Heart right ventricle (tissue), 16 donors: ENCODE measurements around the gene RNF114. TPM values are rescaled to one million over a fixed set of nuclear protein-coding genes. Genes with fewer than 3 reads are reported as not detected.

ENCODE experiments used
- ATAC-seq, 8 donors: fragments of 200-7000 bp; cut with Tn5 transposase; one replicate each; pipeline ENCODE4 v1.9.1; 2020; ENCODE audit warnings: mild to moderate bottlenecking in 8 of 8, moderate library complexity in 8 of 8, moderate number of reproducible peaks in 1 of 8
- DNase-seq, 2 donors: peaks; one replicate each; pipeline ENCODE4 v3.0.0-alpha.2; 2020
- H3K27ac ChIP-seq, 10 donors: fragments of 200-600 bp; sonication (generic) in 2 of 10; one replicate each; pipeline versions ENCODE4 v1.5.0 to v1.8.0; 2020 to 2022; ENCODE audit warnings: mild to moderate bottlenecking in 3 of 10
- H3K27me3 ChIP-seq, 7 donors: fragments of 200-600 bp; one replicate each; pipeline ENCODE4 v1.8.0; 2021 to 2022; ENCODE audit warnings: mild to moderate bottlenecking in 2 of 7
- H3K36me3 ChIP-seq, 9 donors: fragments of 200-600 bp; sonication (generic) in 1 of 9; one replicate each; pipeline versions ENCODE4 v1.5.0 to v1.8.0; 2020 to 2022; ENCODE audit warnings: mild to moderate bottlenecking in 2 of 9
- H3K4me1 ChIP-seq, 9 donors: fragments of 200-600 bp; sonication (generic) in 1 of 9; one replicate each; pipeline versions ENCODE4 v1.5.0 to v1.8.0; 2020 to 2022; ENCODE audit warnings: mild to moderate bottlenecking in 4 of 9
- H3K4me3 ChIP-seq, 10 donors: fragments of 200-600 bp; sonication (generic) in 2 of 10; one replicate each; pipeline versions ENCODE4 v1.5.0 to v1.8.0; 2020 to 2022; ENCODE audit warnings: mild to moderate bottlenecking in 7 of 10, moderate library complexity in 2 of 10
- H3K9me3 ChIP-seq, 11 donors: fragments of 200-600 bp in 10 of 11; sonication (generic) in 2 of 11; one replicate each; pipeline versions ENCODE4 v1.5.0 to v1.8.0; 2013 to 2022; ENCODE audit warnings: mild to moderate bottlenecking in 2 of 11, control low read depth in 1 of 11, moderate library complexity in 1 of 11
- CTCF ChIP-seq, 9 donors: fragments of 200-600 bp; sonication (generic) in 2 of 9; IDR thresholded peaks; one replicate each; pipeline versions ENCODE4 v1.5.0 to v1.8.0; 2021 to 2022; ENCODE audit warnings: antibody characterized with exemption in 9 of 9, mild to moderate bottlenecking in 5 of 9, moderate library complexity in 1 of 9
- WGBS, 2 donors: extraction: QIAGEN DNeasy Blood & Tissue Kit; methylation state at CpG; one replicate each; pipeline ENCODE4 v1.1.7; 2013; ENCODE audit warnings: inconsistent platforms in 1 of 2; 5-methylcytosine and 5-hydroxymethylcytosine counted together
- intact Hi-C, 10 donors: fragments of 100-400 bp; cut with DNase I; formaldehyde crosslinking; loops; one replicate each; pipeline versions ENCODE4 v1.11.1 to v1.14.2; 2022
- polyA plus RNA-seq, 2 donors: library from polyadenylated mRNA; stranded (reverse); fragments of 200-250 nt; gene quantifications; one replicate each; pipeline ENCODE4 v1.2.3, GENCODE V29; 2013
- total RNA-seq, 10 donors: library from RNA; stranded (reverse); fragmentation: NEBNext Ultra II Directional in 3 of 10; extraction: Animal tissue kit (Norgen Biotek cat#: 25700) in 3 of 10; gene quantifications; one replicate each; pipeline versions ENCODE4 v1.2.1 to v1.2.4, GENCODE V29; 2021 to 2023
- donor health status: Arrhythmogenic right ventricular cardiomyopathy.
- donor health status: ischemic (EF 13 %, LVEDD 7.1; RV severe dilation, severe dysfunction).
- donor health status: healthy with polysubstance abuse.
- donor health status: DM: no; HTN: yes; CAD: no.
- donor health status: DM: no; HTN: no; CAD: no.
- donor health status: ischemic (EF 25% LVEDD 6.9; RV normal size, moderate dysfunction).
- donor health status: ischemic (EF 25% LVEDD 5.7; RV mildly dilated, moderate dysfunction).
- donor health status: healthy.
- donor health status: DM: yes; HTN: yes; CAD: no.
- donor health status: Ischemic cardiomyopathy.
- donor health status: ischemic (EF 35%, LVEDD 5.7; RV mildly dilated, moderate dysfunction).
- donor health status: nonischemic (EF 11% LVEDD 7.7; RV severe dilation, severe dysfunction).
- donor health status: DM: yes; HTN: yes; CAD: no.
- donor health status: PGD.
- donor health status: ischemic (EF 29% LVEDD 5.4; RV normal size, mild dysfunction).
- donor health status: nonischemic (EF 23%, LVEDD 6.1; RV moderate dilation, normal function).

Gene RNF114
- total and polyA plus RNA-seq, 12 donors: 41.5 to 60.3 (median 50.6) TPM

GRCh38 chr20:49945306-49945700 is 9.1 kb downstream of the RNF114 start:
- ATAC-seq: no peak
- 78 to 85% methylated on average over 3 of the region's 3 CpGs for WGBS, 2 donors
- no peak for DNase-seq
- Histone ChIP-seq H3K36me3 (peaks cover 0 to 99% (median 63%) of the 10 kb centered on the region in 9 donors), H3K27me3 (no peaks in the 10 kb centered on the region), H3K9me3 (no peaks in the 10 kb centered on the region), H3K4me1 (peaks cover 0 to 32% (median 5%) of the 10 kb centered on the region in 9 donors), H3K4me3 (no peak overlapping the region), H3K27ac (no peak overlapping the region)
- no peak for TF ChIP-seq CTCF (IDR thresholded peaks at IDR 0.05)
- intact Hi-C loops: no loop called here

DNA sequence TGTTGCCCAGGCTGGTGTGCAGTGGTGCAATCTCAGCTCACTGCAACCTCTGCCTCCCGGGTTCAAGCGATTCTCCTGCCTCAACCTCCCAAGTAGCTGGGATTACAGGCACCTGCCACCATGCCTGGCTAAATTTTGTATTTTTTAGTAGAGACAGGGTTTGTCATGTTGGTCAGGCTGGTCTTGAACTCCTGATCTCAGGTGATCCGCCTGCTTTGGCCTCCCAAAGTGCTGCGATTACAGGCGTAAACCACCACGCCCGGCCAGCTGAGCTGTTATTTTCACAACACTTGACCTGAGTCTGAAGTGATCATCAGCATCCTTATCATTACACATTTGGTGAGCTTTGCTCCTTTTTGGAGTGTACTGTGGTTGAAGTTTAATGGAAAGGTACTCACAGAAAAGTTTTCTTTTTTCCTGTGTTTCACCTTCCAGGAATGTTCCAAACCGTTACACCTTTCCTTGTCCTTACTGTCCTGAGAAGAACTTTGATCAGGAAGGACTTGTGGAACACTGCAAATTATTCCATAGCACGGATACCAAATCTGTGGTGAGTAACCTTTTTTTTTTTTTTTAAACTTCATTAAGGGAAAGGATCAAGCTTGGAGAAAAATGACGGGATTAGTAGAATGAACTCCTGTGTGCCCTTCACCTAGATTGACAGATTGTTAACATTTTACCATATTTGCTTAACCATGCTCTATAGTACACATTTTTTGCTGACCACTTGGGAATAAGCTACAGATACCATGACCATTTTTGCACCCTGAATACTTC is 9.7 kb downstream of the RNF114 start:
- no peak for TF ChIP-seq CTCF (IDR thresholded peaks at IDR 0.05)
- ATAC-seq (no peak), DNase-seq (no peak)
- WGBS, 2 donors: 96% methylated on average over 10 of the region's 10 CpGs
- Histone ChIP-seq H3K4me3 (no peak overlapping the region), H3K27ac (no peak overlapping the region), H3K36me3 (peaks cover 0 to 99% (median 69%) of the 10 kb centered on the region in 9 donors), H3K4me1 (peaks cover 0 to 28% (median 5%) of the 10 kb centered on the region in 9 donors), H3K27me3 (no peaks in the 10 kb centered on the region), H3K9me3 (no peaks in the 10 kb centered on the region)
- intact Hi-C loops: no loop called here

DNA sequence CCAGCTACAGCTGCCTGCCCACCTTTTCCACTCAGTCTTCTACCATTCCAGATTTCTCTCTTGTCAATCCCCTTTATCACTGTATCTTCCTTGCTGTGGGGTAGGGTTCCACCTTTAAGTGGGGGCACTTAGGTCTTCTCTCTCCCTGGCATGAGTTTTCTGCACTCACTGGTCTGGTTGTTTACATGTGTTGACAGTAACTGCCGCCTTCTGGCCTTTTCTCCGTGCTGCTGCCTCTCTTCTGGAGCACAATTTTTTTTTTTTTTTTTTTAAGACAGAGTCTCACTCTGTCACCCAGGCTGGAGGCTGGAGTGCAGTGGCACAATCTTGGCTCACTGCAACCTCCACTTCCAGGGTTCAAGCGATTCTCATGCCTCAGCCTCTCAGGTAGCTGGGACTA is 12.0 kb downstream of the RNF114 start:
- Histone ChIP-seq H3K36me3 (peaks cover 0 to 99% (median 78%) of the 10 kb centered on the region in 9 donors), H3K4me1 (peaks cover 0 to 17% (median 0%) of the 10 kb centered on the region in 9 donors), H3K27ac (no peak overlapping the region), H3K4me3 (no peak overlapping the region), H3K9me3 (no peaks in the 10 kb centered on the region), H3K27me3 (no peaks in the 10 kb centered on the region)
- ATAC-seq (no peak), DNase-seq (no peak)
- 70 to 73% methylated on average over 3 of the region's 3 CpGs for WGBS, 2 donors
- intact Hi-C loops: no loop called here
- TF ChIP-seq CTCF (IDR thresholded peaks at IDR 0.05): no peak

GRCh38 chr20:49948809-49949507 is 12.8 kb downstream of the RNF114 start:
- DNase-seq: no peak

More at GRCh38 chr20:49948809-49949507, 12.8 kb downstream of the RNF114 start:
- TF ChIP-seq CTCF (IDR thresholded peaks at IDR 0.05): no peak
- Histone ChIP-seq H3K27ac (no peak overlapping the region), H3K4me1 (peaks cover 0 to 16% (median 0%) of the 10 kb centered on the region in 9 donors), H3K36me3 (peaks cover 5 to 99% (median 84%) of the 10 kb centered on the region in 9 donors), H3K9me3 (no peaks in the 10 kb centered on the region), H3K4me3 (no peak overlapping the region), H3K27me3 (no peaks in the 10 kb centered on the region)
- no peak for ATAC-seq
- whole genome bisulfite sequencing, 2 donors: 90 to 92% methylated on average over 11 of the region's 11 CpGs
- intact Hi-C loops: no loop called here
